ENCODE measurements around the gene NFE2L2. TPM values are rescaled to one million over a fixed set of nuclear protein-coding genes. Genes with fewer than 3 reads are reported as not detected.

NFE2L2 gene
- polyA plus RNA-seq (2012; rRNA removed): 40.9 and 61.9 TPM in 2 replicates
- 57.8 and 59.5 TPM in 2 replicates for polyA plus RNA-seq (2012; cell fraction: cytosol; rRNA removed)
- 51.9 and 65.3 TPM in 2 replicates for polyA plus RNA-seq (2012; cell fraction: nucleus; rRNA removed)

DNA sequence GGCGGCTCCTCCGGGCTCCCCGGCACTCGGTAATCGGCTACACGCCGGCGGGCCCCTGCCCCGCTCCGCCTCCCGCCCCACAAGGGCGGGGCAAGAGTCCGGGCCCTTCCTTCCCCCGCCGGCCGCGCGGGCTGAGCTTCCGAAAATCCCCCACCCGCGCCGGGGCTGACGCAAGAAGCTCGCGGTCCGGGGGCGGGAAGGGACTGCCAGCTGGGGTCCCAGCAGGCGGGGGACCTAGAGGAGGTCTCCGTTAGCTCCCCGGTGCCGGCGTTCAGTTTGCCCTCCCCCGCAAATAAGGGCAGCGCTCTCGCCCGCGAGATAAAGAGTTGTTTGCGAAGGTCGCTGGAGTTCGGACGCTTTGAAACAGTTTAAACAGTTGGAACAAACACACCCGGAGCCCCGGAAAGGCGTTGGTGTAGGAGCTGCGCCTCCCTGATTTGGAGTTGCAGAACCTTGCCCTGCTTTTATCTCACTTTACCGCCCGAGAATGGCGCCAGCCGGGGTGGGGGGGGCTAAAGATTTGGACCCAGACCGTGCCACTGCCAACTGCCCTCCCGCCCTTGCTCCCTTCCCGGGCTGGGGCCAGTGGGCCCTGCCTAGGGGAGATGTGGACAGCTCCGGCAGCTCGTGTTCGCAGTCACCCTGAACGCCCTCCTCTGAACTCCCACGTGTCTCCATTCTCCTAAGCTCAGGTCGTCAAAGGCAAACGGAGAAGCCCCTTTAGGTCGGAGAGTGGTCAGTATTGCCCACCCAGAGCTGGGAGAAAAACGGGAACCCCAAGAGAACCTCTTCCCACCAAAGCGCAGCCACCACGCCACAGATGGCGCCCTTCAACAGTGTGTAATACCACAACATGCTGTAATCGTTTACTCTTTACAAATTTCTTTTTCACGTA, at the start of gene NFE2L2:
Gene NFE2L2, minus strand, starts transcription at position 35 of the 895 bp plus-strand sequence. CDS start 151 bp downstream, outside the sequence.
- Histone ChIP-seq H3K79me2 (ENCODE audit: insufficient read depth) (peaks cover 38% of the 10 kb centered on the region), H3K27ac (ENCODE audit: low read depth in 2 of 2, low read length in 1 of 2) (peak within 1 kb of the TSS; percentile 97), H3K4me2 (peak within 1 kb of the TSS; percentile 92), H3K9me2 (no peaks in the 10 kb centered on the region), H3K4me3 (ENCODE audit: low read depth in 2 of 2, low read length in 1 of 2) (peak within 1 kb of the TSS; percentile 71 to 93), H3K9me3 (no peaks in the 10 kb centered on the region), H4K20me1 (ENCODE audit: insufficient read depth) (peaks cover 33% of the 10 kb centered on the region), H3K9ac (peak within 1 kb of the TSS; percentile 98), H2AFZ (ENCODE audit: low read depth) (peak within 1 kb of the TSS; percentile 89), H3K27me3 (ENCODE audit: insufficient read depth) (no peaks in the 10 kb centered on the region), H3K4me1 (ENCODE audit: control insufficient read depth in 1 of 2, insufficient read depth in 2 of 2, low read depth in 1 of 2, low read length in 1 of 2) (peaks cover 17 to 22% of the 10 kb centered on the region in 2 experiments), H3K36me3 (replicated peaks in 1 of 2; ENCODE audit: control insufficient read depth in 1 of 2, insufficient read depth in 2 of 2, low read length in 1 of 2) (no peaks in the 10 kb centered on the region), H3F3A (replicated peaks; ENCODE audit: insufficient read depth) (peaks cover 10% of the 10 kb centered on the region)
- peak; percentile 95 for DNase-seq
- 1% methylated on average over 33 of the region's 66 CpGs for WGBS (ENCODE audit: low lambda C conversion rate)
- POLR2A ChIA-PET: interaction anchor here (0.7 to 2.5 kb wide), 7 partner anchors 8 to 127 kb away, joined by 3 to 28 read pairs (median 4); partner anchors contain the start of genes AGPS and HNRNPA3
- CTCF ChIA-PET: interaction anchor here (0.7 to 12.3 kb wide), 21 partner anchors 13 to 494 kb away, joined by 3 to 121 read pairs (median 4); no protein-coding TSS in a partner anchor
- 0 out of 2 replicates have a peak, but pooled peaks have one; percentile 16 for TF ChIP-seq SMC3 (IDR thresholded peaks at IDR 0.05; ENCODE audit: low read depth, low read length)
- TF ChIP-seq NFIC (IDR thresholded peaks at IDR 0.05; ENCODE audit: borderline replicate concordance): no peak; the same call in 1 of the 2 replicates
- no peak; the same call in 1 of the 2 replicates for TF ChIP-seq FOXJ3 (CRISPR knock-in tag; IDR thresholded peaks at IDR 0.05)
- no peak for TF ChIP-seq RXRA (IDR thresholded peaks at IDR 0.05; ENCODE audit: borderline replicate concordance, low read depth)
- TF ChIP-seq GABPA (IDR thresholded peaks at IDR 0.05; ENCODE audit: low read depth): peak; percentile 42; the same call in 1 of the 2 replicates
- TF ChIP-seq RAD21 (IDR thresholded peaks at IDR 0.05; ENCODE audit: low read length): peak; percentile 41
- no peak; the same call in none of the 2 replicates for TF ChIP-seq POLR2AphosphoS5 (IDR thresholded peaks at IDR 0.05; ENCODE audit: low read depth, low read length)
- peak; percentile 19 for TF ChIP-seq NRF1 (IDR thresholded peaks at IDR 0.05; ENCODE audit: low read depth, low read length)
- TF ChIP-seq, protein P1, sequence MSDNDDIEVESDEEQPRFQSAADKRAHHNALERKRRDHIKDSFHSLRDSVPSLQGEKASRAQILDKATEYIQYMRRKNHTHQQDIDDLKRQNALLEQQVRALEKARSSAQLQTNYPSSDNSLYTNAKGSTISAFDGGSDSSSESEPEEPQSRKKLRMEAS (IDR thresholded peaks at IDR 0.05; ENCODE audit: low read depth): peak; percentile 58
- TF ChIP-seq, protein P2, sequence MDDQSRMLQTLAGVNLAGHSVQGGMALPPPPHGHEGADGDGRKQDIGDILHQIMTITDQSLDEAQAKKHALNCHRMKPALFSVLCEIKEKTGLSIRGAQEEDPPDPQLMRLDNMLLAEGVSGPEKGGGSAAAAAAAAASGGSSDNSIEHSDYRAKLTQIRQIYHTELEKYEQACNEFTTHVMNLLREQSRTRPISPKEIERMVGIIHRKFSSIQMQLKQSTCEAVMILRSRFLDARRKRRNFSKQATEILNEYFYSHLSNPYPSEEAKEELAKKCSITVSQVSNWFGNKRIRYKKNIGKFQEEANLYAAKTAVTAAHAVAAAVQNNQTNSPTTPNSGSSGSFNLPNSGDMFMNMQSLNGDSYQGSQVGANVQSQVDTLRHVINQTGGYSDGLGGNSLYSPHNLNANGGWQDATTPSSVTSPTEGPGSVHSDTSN (IDR thresholded peaks at IDR 0.05): peak; percentile 34
- TF ChIP-seq, protein P3, sequence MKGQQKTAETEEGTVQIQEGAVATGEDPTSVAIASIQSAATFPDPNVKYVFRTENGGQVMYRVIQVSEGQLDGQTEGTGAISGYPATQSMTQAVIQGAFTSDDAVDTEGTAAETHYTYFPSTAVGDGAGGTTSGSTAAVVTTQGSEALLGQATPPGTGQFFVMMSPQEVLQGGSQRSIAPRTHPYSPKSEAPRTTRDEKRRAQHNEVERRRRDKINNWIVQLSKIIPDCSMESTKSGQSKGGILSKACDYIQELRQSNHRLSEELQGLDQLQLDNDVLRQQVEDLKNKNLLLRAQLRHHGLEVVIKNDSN (IDR thresholded peaks at IDR 0.05; ENCODE audit: borderline replicate concordance, low read depth): no peak
- TF ChIP-seq YY1 (IDR thresholded peaks at IDR 0.05; ENCODE audit: low read depth): 0 out of 2 replicates have a peak, but pooled peaks have one; percentile 50
- TF ChIP-seq, protein P4, sequence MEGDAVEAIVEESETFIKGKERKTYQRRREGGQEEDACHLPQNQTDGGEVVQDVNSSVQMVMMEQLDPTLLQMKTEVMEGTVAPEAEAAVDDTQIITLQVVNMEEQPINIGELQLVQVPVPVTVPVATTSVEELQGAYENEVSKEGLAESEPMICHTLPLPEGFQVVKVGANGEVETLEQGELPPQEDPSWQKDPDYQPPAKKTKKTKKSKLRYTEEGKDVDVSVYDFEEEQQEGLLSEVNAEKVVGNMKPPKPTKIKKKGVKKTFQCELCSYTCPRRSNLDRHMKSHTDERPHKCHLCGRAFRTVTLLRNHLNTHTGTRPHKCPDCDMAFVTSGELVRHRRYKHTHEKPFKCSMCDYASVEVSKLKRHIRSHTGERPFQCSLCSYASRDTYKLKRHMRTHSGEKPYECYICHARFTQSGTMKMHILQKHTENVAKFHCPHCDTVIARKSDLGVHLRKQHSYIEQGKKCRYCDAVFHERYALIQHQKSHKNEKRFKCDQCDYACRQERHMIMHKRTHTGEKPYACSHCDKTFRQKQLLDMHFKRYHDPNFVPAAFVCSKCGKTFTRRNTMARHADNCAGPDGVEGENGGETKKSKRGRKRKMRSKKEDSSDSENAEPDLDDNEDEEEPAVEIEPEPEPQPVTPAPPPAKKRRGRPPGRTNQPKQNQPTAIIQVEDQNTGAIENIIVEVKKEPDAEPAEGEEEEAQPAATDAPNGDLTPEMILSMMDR (IDR thresholded peaks at IDR 0.05): peak; percentile 61
- TF ChIP-seq SIN3A (IDR thresholded peaks at IDR 0.05; ENCODE audit: borderline replicate concordance, low read depth, low read length): peak; percentile 36; the same call in 1 of the 2 replicates
- TF ChIP-seq, protein P5, sequence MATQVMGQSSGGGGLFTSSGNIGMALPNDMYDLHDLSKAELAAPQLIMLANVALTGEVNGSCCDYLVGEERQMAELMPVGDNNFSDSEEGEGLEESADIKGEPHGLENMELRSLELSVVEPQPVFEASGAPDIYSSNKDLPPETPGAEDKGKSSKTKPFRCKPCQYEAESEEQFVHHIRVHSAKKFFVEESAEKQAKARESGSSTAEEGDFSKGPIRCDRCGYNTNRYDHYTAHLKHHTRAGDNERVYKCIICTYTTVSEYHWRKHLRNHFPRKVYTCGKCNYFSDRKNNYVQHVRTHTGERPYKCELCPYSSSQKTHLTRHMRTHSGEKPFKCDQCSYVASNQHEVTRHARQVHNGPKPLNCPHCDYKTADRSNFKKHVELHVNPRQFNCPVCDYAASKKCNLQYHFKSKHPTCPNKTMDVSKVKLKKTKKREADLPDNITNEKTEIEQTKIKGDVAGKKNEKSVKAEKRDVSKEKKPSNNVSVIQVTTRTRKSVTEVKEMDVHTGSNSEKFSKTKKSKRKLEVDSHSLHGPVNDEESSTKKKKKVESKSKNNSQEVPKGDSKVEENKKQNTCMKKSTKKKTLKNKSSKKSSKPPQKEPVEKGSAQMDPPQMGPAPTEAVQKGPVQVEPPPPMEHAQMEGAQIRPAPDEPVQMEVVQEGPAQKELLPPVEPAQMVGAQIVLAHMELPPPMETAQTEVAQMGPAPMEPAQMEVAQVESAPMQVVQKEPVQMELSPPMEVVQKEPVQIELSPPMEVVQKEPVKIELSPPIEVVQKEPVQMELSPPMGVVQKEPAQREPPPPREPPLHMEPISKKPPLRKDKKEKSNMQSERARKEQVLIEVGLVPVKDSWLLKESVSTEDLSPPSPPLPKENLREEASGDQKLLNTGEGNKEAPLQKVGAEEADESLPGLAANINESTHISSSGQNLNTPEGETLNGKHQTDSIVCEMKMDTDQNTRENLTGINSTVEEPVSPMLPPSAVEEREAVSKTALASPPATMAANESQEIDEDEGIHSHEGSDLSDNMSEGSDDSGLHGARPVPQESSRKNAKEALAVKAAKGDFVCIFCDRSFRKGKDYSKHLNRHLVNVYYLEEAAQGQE (IDR thresholded peaks at IDR 0.05; ENCODE audit: low read depth, low read length): peak; percentile 74
- TF ChIP-seq, protein P6, sequence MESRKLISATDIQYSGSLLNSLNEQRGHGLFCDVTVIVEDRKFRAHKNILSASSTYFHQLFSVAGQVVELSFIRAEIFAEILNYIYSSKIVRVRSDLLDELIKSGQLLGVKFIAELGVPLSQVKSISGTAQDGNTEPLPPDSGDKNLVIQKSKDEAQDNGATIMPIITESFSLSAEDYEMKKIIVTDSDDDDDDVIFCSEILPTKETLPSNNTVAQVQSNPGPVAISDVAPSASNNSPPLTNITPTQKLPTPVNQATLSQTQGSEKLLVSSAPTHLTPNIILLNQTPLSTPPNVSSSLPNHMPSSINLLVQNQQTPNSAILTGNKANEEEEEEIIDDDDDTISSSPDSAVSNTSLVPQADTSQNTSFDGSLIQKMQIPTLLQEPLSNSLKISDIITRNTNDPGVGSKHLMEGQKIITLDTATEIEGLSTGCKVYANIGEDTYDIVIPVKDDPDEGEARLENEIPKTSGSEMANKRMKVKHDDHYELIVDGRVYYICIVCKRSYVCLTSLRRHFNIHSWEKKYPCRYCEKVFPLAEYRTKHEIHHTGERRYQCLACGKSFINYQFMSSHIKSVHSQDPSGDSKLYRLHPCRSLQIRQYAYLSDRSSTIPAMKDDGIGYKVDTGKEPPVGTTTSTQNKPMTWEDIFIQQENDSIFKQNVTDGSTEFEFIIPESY (IDR thresholded peaks at IDR 0.05; ENCODE audit: borderline replicate concordance, low read depth): no peak
- no peak for TF ChIP-seq EZH2phosphoT487 (IDR thresholded peaks at IDR 0.05; ENCODE audit: borderline replicate concordance, low read depth)
- TF ChIP-seq TEAD4 (IDR thresholded peaks at IDR 0.05; ENCODE audit: borderline replicate concordance, insufficient read depth): no peak
- TF ChIP-seq GATA2 (CRISPR knock-in tag; IDR thresholded peaks at IDR 0.05): no peak
- 0 out of 2 replicates have a peak, but pooled peaks have one; percentile 19 for TF ChIP-seq TAF1 (IDR thresholded peaks at IDR 0.05; ENCODE audit: borderline replicate concordance, low read depth, low read length)
